Fibroblast of lung (primary cell): ENCODE measurements around the gene ERAP2. TPM values are rescaled to one million over a fixed set of nuclear protein-coding genes. Genes with fewer than 3 reads are reported as not detected.
A peak's percentile ranks its signal among the peaks of the same experiment; 100 is the strongest.

Source experiments
- DNase-seq, 2 donors: peaks; one replicate each; pipeline versions ENCODE4 v3.0.0 to v3.0.0-alpha.2; 2010; ENCODE audit warnings: low read depth in 2 of 2
- H2AFZ ChIP-seq: 2 replicates; pipeline ENCODE4 v1.5.1; 2012; ENCODE audit warnings: low read length, control low read depth, inconsistent platforms
- H3K27ac ChIP-seq: 2 replicates; pipeline ENCODE4 v1.5.1; 2011; ENCODE audit warnings: low read length, control low read depth; ENCODE audit not compliant: insufficient read depth
- H3K27me3 ChIP-seq: 2 replicates; pipeline ENCODE4 v1.5.1; 2011; ENCODE audit warnings: mild to moderate bottlenecking, low read length; ENCODE audit not compliant: control insufficient read depth, insufficient read depth
- H3K36me3 ChIP-seq: 2 replicates; pipeline ENCODE4 v1.5.1; 2011; ENCODE audit warnings: low read length; ENCODE audit not compliant: control insufficient read depth, insufficient read depth
- H3K4me1 ChIP-seq: 2 replicates; pipeline ENCODE4 v1.5.1; 2011; ENCODE audit warnings: low read length; ENCODE audit not compliant: control insufficient read depth, insufficient read depth; ENCODE audit errors: extremely low read depth
- H3K4me2 ChIP-seq: 2 replicates; pipeline ENCODE4 v1.5.1; 2011; ENCODE audit warnings: low read length, control low read depth; ENCODE audit not compliant: insufficient read depth; ENCODE audit errors: extremely low read depth
- H3K4me3 ChIP-seq, 4 experiments: fragments of 200-600 bp in 1 of 4; sonication (generic) in 1 of 4; replicated peaks in 1 of 4; 2 replicates each; pipeline ENCODE4 v1.5.1; 2011 to 2016; ENCODE audit warnings: low read length in 4 of 4, low read depth in 3 of 4, mild to moderate bottlenecking in 3 of 4, control low read depth in 2 of 4, inconsistent platforms in 1 of 4, mixed read lengths in 1 of 4; ENCODE audit not compliant: insufficient read depth in 1 of 4; ENCODE audit errors: control extremely low read depth in 1 of 4
- H3K79me2 ChIP-seq: 2 replicates; pipeline ENCODE4 v1.5.1; 2012; ENCODE audit warnings: mild to moderate bottlenecking, low read length, inconsistent platforms; ENCODE audit not compliant: control insufficient read depth, insufficient read depth
- H3K9ac ChIP-seq: 2 replicates; pipeline ENCODE4 v1.5.1; 2011; ENCODE audit warnings: mild to moderate bottlenecking, low read length, control low read depth; ENCODE audit not compliant: insufficient read depth
- H3K9me3 ChIP-seq: 2 replicates; pipeline ENCODE4 v1.5.1; 2012; ENCODE audit warnings: low read depth, low read length; ENCODE audit not compliant: control insufficient read depth, insufficient read depth
- H4K20me1 ChIP-seq: 2 replicates; pipeline ENCODE4 v1.5.1; 2011; ENCODE audit warnings: low read length; ENCODE audit not compliant: control insufficient read depth, insufficient read depth; ENCODE audit errors: extremely low read depth
- EZH2 ChIP-seq: IDR thresholded peaks from 2 replicates; pipeline ENCODE4 v1.5.1; 2012; ENCODE audit warnings: low read length, control low read depth, mild to moderate bottlenecking; ENCODE audit errors: missing control alignments
- polyA plus RNA-seq, 2 donors: library from polyadenylated mRNA; depleted of rRNA in 1 of 2; stranded (reverse) in 1 of 2; unstranded in 1 of 2; fragments of >200 nt; gene quantifications; 2 replicates each; pipeline ENCODE4 v1.2.1, GENCODE V29; 2011 to 2012; ENCODE audit warnings: missing spikeins in 1 of 2
- total RNA-seq: library from RNA; depleted of rRNA; stranded (reverse); fragments of >200 nt; gene quantifications from 2 replicates; pipeline ENCODE4 v1.2.1, GENCODE V29; 2014
- TF ChIP-seq, protein P1 (sequence below), 2 donors: IDR thresholded peaks in 1 of 2; conservative IDR thresholded peaks in 1 of 2; 1 replicate in 1 of 2; 2 replicates in 1 of 2; pipeline ENCODE4 v1.5.1; 2011 to 2012; ENCODE audit warnings: low read length in 2 of 2, control low read depth in 1 of 2, inconsistent platforms in 1 of 2, low read depth in 1 of 2, mild to moderate bottlenecking in 1 of 2

Gene ERAP2
- total and polyA plus RNA-seq, 2 donors (not counting 1 experiment from before 2014, with no cell fraction given): 70.9 to 180 TPM

DNA sequence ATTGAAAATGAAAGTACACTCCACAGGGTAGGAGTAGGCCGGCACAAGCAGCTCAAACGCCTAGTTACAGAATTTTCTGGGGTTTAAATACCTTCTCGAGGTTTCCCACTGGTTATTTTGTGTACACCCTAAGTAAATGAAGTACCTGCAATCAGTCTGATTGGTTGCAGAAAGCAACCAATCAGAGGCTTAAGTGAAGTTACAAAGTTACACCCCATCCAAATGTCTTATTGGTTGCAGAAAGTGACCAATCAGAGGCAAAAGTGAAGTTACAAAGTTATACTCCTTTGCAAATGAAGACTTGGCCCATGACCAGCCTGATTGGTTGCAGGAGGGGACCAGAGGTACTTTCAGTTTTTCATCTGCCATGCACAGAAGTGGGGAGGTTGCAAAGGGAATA is 33.2 kb upstream of the ERAP2 start:
- Histone ChIP-seq H3K4me3 (no peak overlapping the region), H3K79me2 (no peaks in the 10 kb centered on the region), H4K20me1 (no peaks in the 10 kb centered on the region), H3K9ac (no peak overlapping the region), H3K36me3 (no peaks in the 10 kb centered on the region), H3K27ac (no peak overlapping the region), H3K4me2 (no peak overlapping the region), H3K27me3 (no peaks in the 10 kb centered on the region), H2AFZ (no peak overlapping the region), H3K9me3 (no peaks in the 10 kb centered on the region), H3K4me1 (no peaks in the 10 kb centered on the region)
- no peak for TF ChIP-seq EZH2
- TF ChIP-seq, protein P1, sequence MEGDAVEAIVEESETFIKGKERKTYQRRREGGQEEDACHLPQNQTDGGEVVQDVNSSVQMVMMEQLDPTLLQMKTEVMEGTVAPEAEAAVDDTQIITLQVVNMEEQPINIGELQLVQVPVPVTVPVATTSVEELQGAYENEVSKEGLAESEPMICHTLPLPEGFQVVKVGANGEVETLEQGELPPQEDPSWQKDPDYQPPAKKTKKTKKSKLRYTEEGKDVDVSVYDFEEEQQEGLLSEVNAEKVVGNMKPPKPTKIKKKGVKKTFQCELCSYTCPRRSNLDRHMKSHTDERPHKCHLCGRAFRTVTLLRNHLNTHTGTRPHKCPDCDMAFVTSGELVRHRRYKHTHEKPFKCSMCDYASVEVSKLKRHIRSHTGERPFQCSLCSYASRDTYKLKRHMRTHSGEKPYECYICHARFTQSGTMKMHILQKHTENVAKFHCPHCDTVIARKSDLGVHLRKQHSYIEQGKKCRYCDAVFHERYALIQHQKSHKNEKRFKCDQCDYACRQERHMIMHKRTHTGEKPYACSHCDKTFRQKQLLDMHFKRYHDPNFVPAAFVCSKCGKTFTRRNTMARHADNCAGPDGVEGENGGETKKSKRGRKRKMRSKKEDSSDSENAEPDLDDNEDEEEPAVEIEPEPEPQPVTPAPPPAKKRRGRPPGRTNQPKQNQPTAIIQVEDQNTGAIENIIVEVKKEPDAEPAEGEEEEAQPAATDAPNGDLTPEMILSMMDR (conservative IDR thresholded peaks at IDR 0.05 in 1 of 2, IDR thresholded peaks at IDR 0.05 in 1 of 2; ENCODE audit: low read depth in 1 of 2, low read length in 2 of 2): no peak
- no peak for DNase-seq

DNA sequence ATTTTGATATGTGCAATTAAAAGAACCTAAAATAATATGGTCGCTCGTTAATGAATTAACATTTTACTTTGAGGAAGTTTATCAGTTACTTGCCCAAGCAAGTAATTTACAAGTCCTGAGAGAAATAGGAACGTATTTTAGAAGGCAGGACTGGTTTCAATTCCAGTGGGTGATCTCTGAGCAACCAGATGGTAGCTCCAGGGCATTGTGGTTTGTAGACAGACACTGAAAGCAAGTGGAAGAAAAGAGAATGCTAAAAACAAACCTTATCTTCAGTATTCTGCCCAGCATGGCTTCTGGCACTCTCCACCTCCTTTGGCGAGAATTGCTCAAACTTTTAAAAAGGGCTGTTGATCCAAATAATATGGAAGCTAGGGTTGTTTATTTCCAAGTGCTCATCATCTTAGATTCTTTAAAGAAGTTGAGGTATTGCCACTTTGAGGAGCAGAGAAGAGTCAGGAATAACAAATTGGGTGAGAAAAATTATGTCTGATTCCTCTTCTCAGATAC is 31.8 kb upstream of the ERAP2 start:
- Histone ChIP-seq H3K27ac (no peak overlapping the region), H3K9ac (no peak overlapping the region), H3K9me3 (no peaks in the 10 kb centered on the region), H3K36me3 (no peaks in the 10 kb centered on the region), H3K4me2 (no peak overlapping the region), H3K79me2 (no peaks in the 10 kb centered on the region), H3K4me1 (no peaks in the 10 kb centered on the region), H3K4me3 (no peak overlapping the region), H2AFZ (no peak overlapping the region), H3K27me3 (no peaks in the 10 kb centered on the region), H4K20me1 (no peaks in the 10 kb centered on the region)
- DNase-seq: peak in 1 of 2 donors; percentile 35
- no peak for TF ChIP-seq EZH2
- TF ChIP-seq, protein P1 (conservative IDR thresholded peaks at IDR 0.05 in 1 of 2, IDR thresholded peaks at IDR 0.05 in 1 of 2; ENCODE audit: low read depth in 1 of 2, low read length in 2 of 2): no peak

DNA sequence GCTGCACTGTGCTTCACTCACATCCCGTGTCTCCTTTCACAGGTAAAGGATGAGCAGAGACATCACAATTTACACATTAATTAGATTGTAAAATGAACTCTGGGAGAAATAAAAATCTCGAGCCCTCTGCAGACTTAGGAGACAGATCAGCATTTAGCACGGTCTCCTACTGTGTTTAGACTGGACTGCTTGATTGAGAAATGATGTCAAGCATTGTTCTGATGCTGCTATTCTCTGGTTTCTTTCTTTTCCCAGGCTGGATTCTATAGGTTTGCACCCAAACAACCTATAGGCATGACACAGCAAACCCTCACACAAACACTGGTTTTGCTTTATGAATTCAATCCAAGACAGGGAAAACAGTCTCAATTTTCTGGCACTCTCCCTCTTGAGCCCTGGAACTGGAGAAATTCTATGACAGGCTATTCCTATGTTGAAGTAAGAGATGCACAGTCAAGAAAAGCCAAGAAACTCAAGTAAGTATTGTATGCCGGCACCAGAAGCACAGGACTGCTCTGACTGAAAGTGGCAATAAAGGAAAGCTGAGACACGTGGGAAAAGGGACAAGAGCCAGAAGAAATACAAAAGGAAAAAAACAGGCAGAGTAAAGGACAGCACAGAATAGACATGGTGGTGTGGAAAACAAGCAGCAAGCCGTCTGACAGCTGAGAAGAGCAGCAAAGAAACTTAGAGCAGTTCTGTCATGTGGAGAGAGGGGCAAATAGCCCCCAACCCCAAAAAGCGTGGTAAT is 24.8 kb upstream of the ERAP2 start:
- no peaks in the 10 kb centered on the region for H3K79me2 ChIP-seq

More for the DNA sequence above, 24.8 kb upstream of the ERAP2 start:
- no peak overlapping the region for H3K9ac ChIP-seq
- TF ChIP-seq, protein P1 (conservative IDR thresholded peaks at IDR 0.05 in 1 of 2, IDR thresholded peaks at IDR 0.05 in 1 of 2; ENCODE audit: low read depth in 1 of 2, low read length in 2 of 2): no peak
- TF ChIP-seq EZH2: no peak
- DNase-seq: peak in 1 of 2 donors; percentile 38
- H3K36me3 ChIP-seq: no peaks in the 10 kb centered on the region
- no peak overlapping the region for H3K27ac ChIP-seq
- no peaks in the 10 kb centered on the region for H3K9me3 ChIP-seq
- no peaks in the 10 kb centered on the region for H3K27me3 ChIP-seq
- H3K4me2 ChIP-seq: no peak overlapping the region
- H3K4me1 ChIP-seq: peaks cover 4% of the 10 kb centered on the region
- no peak overlapping the region for H3K4me3 ChIP-seq
- no peaks in the 10 kb centered on the region for H4K20me1 ChIP-seq
- H2AFZ ChIP-seq: no peak overlapping the region
